Activated CD8-positive, alpha-beta memory T cell treated with anti-CD3 and anti-CD28 coated beads for 24 hours (primary cell): ENCODE results near the gene DENND5A.
"Not testable (repeated sequence)": the region's sequence is repeated elsewhere in the genome, so short reads cannot be mapped to it uniquely, and the experiment has no call there.

ENCODE experiments used
- DNase-seq: peaks from one replicate; pipeline ENCODE4 v3.0.0-alpha.2; 2020

The DENND5A gene

GRCh38 chr11:9172389-9172788, 92.8 kb downstream of the DENND5A start:
- DNase-seq: no peak

GRCh38 chr11:9170450-9170849, 94.7 kb downstream of the DENND5A start:
- DNase-seq: no peak

- no peak for DNase-seq
Observed at GRCh38 chr11:9169595-9170295, 95.4 kb downstream of the DENND5A start.

GRCh38 chr11:9161991-9162390, 103.2 kb downstream of the DENND5A start:
- DNase-seq: not testable (repeated sequence)

- no peak for DNase-seq
Observed at GRCh38 chr11:9160166-9160565, 105.0 kb downstream of the DENND5A start.

GRCh38 chr11:9158898-9159391, 106.2 kb downstream of the DENND5A start:
- DNase-seq: no peak

- DNase-seq: no peak
Observed at GRCh38 chr11:9155930-9156329, 109.2 kb downstream of the DENND5A start.

- no peak for DNase-seq
Observed at GRCh38 chr11:9153651-9154050, 111.5 kb downstream of the DENND5A start.

GRCh38 chr11:9151631-9152030, 113.5 kb downstream of the DENND5A start:
- DNase-seq: no peak

- DNase-seq: no peak
Observed at GRCh38 chr11:9150926-9151325, 114.2 kb downstream of the DENND5A start.

GRCh38 chr11:9150501-9150900, 114.6 kb downstream of the DENND5A start:
- DNase-seq: no peak

- DNase-seq: no peak
Observed at GRCh38 chr11:9148727-9149126, 116.4 kb downstream of the DENND5A start.

GRCh38 chr11:9148035-9148434, 117.1 kb downstream of the DENND5A start:
- no peak for DNase-seq

- no peak for DNase-seq
Observed at GRCh38 chr11:9146477-9146876, 118.7 kb downstream of the DENND5A start.

- DNase-seq: no peak
Observed at GRCh38 chr11:9145283-9145682, 119.9 kb downstream of the DENND5A start.

- DNase-seq: no peak
Observed at GRCh38 chr11:9144828-9145227, 120.3 kb downstream of the DENND5A start.

GRCh38 chr11:9143721-9144120, 121.4 kb downstream of the DENND5A start:
- DNase-seq: no peak

- DNase-seq: no peak
Observed at GRCh38 chr11:9142732-9143131, 122.4 kb downstream of the DENND5A start.

- DNase-seq: no peak
Observed at GRCh38 chr11:9141186-9141585, 124.0 kb downstream of the DENND5A start.

GRCh38 chr11:9139628-9140357, 125.4 kb downstream of the DENND5A start:
- no peak for DNase-seq

- no peak for DNase-seq
Observed at GRCh38 chr11:9138612-9139579, 126.3 kb downstream of the DENND5A start.

GRCh38 chr11:9138133-9138453, 127.1 kb downstream of the DENND5A start:
- DNase-seq: no peak
